ENCODE data around the gene OR2A7. TPM values are rescaled to one million over a fixed set of nuclear protein-coding genes. Genes with fewer than 3 reads are reported as not detected.
A peak's percentile ranks its signal among the peaks of the same experiment; 100 is the strongest.
"Not testable (repeated sequence)": the region's sequence is repeated elsewhere in the genome, so short reads cannot be mapped to it uniquely, and the experiment has no call there.

The OR2A7 gene
- total RNA-seq, 6 donors from 2014 or later = 4.5 to 12.0 (median 8.2) TPM

- H3K4me3 ChIP-seq = no peak overlapping the region
- no peak overlapping the region for H3K27ac ChIP-seq
- H3K36me3 ChIP-seq = no peaks in the 10 kb centered on the region
- no peaks in the 10 kb centered on the region for H3K9me3 ChIP-seq
- peaks cover 0 to 5% (median 0%) of the 10 kb centered on the region in 4 donors for H3K4me1 ChIP-seq
- ATAC-seq (ENCODE audit: low FRiP score in 2 of 2) = no peak
- DNase-seq = peak in 1 of 2 donors; percentile 17
- no peaks in the 10 kb centered on the region for H3K27me3 ChIP-seq
- no peak for TF ChIP-seq POLR2A (IDR thresholded peaks at IDR 0.05)
- 73 to 79% methylated on average over 5 of the region's 5 CpGs for WGBS, 2 donors
Measured at GRCh38 chr7:144255471-144255897, 9.1 kb downstream of the OR2A7 start.

DNA sequence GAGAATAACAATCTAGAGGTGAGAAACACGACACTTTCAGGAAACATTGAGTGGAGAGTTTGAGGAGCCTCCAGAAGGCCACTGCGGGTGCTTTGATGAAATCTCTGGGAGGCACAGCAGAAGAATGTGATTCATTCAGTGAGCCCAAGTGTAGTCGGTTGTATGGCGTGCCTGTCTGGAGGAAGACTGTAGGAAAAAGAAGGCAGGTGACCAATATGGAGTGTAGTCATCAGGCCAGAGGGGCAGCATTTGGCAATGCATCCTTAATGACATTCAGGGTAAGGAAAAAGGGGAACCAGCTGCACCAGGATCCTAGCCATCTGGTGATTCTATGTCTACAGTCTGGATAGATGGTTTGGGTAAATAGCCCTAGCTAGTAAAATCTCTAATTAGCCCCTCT, 12.3 kb downstream of the OR2A7 start:
- no CpG with 5 or more reads among the region's 4 CpGs for WGBS, 2 donors
- not testable (repeated sequence) for H3K4me1 ChIP-seq; H3K36me3 ChIP-seq; ATAC-seq (ENCODE audit: low FRiP score in 2 of 2); H3K9me3 ChIP-seq; H3K4me3 ChIP-seq; H3K27ac ChIP-seq; DNase-seq; H3K27me3 ChIP-seq

DNA sequence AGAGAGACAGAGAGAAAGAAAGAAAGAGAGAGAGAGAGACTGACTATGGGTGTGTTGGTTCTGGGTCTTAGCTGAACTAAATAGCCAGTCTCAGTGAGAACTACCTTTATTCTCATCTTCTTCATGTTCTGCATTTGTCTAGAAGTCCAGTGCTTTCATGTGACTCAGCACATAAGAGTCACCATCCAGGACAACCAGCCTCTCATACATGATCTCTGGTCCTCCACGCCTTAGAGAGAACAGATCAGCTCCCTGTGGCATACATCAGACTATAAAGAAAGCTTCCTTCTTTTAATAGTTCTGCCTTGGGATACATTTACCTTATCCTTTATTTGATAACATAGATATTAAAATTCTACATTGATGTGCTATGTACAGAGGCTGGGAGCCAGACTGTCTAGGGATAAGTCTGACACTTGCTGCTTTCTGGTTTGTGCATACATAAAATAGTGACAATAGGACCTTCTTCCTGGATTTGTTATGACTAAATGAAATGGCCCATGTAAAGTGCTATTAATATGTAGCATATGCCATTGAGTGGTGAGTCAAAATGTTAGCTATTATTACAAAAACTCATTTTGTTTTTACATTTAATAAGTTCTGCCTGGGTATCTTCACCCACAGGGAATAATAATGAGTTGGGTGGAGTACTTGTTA, 16.8 kb downstream of the OR2A7 start:
- not testable (repeated sequence) for H3K27me3 ChIP-seq; ATAC-seq (ENCODE audit: low FRiP score in 2 of 2); H3K4me3 ChIP-seq; H3K36me3 ChIP-seq; H3K4me1 ChIP-seq; H3K27ac ChIP-seq; DNase-seq; H3K9me3 ChIP-seq
- no CpG with 5 or more reads among the region's 1 CpG for WGBS, 2 donors

GRCh38 chr7:144246967-144247366, 17.6 kb downstream of the OR2A7 start:
- H3K4me3 ChIP-seq; H3K9me3 ChIP-seq; ATAC-seq (ENCODE audit: low FRiP score in 2 of 2); DNase-seq; H3K27ac ChIP-seq; H3K27me3 ChIP-seq; H3K36me3 ChIP-seq; H3K4me1 ChIP-seq: not testable (repeated sequence)
- WGBS, 2 donors = no CpG with 5 or more reads among the region's 5 CpGs

- H3K9me3 ChIP-seq, DNase-seq, H3K27ac ChIP-seq, H3K36me3 ChIP-seq, H3K4me3 ChIP-seq, H3K27me3 ChIP-seq, H3K4me1 ChIP-seq: not testable (repeated sequence)
- WGBS, 2 donors = no CpG with 5 or more reads among the region's 2 CpGs
- ATAC-seq (ENCODE audit: low FRiP score in 2 of 2) = peak in 1 of 2 donors; percentile 47
Measured at GRCh38 chr7:144245372-144245771, 19.2 kb downstream of the OR2A7 start.

DNA sequence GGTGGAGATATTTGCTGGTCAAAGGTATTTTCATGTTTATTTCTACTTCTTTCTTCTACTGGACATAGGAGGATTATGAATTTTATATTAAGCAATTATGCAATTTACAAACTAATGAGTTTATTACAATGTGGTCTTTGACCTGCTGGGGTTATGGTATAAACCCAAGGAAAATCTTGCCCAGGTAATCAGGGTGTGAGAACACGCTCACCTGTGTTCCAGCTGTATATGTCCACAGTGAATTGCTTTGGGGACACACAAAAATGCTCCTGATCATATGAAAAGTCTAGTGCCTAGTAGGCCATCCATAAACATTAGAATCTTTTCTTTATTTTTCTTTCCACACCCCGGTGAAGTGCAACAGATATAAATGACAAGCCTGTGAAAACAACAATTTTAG, 25.2 kb downstream of the OR2A7 start, which contains the start of gene OR2A42:
Gene OR2A42 (minus strand): TSS at position 241 of the 400 bp plus-strand sequence. CDS start 6,762 bp downstream, outside the sequence.
- H3K36me3 ChIP-seq; ATAC-seq (ENCODE audit: low FRiP score in 2 of 2); H3K4me1 ChIP-seq; H3K9me3 ChIP-seq; DNase-seq; H3K27ac ChIP-seq; H3K4me3 ChIP-seq; H3K27me3 ChIP-seq: not testable (repeated sequence)
- 89 to 100% methylated on average over 1 of the region's 2 CpGs for WGBS, 2 donors

DNA sequence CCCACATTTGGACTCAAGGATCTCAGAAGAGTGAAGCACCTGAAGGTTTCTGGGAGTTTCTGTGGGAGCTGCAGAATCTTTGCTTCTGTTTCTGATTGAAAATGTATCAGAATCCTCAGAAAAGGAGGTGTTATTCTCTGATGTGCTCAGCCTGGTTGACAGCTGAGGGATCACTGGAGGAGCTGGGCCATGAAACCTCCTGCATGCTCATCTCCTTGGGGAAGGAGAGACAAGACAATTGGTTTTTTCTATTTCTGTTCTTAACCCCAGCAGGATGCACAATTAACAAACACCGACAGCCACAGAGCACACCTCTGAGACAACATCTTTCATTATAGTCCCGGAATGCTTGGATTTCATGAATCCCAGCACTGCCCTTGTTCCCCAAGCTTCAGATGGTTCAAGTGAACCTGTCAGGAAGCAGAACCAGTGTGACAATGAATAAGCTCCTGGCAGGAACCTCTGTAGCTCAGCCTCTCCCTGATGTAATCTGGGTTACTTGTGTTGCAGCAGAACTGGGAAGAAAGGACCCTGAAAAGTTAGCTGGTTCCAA, 26.0 kb downstream of the OR2A7 start:
- not testable (repeated sequence) for H3K36me3 ChIP-seq; ATAC-seq (ENCODE audit: low FRiP score in 2 of 2); H3K9me3 ChIP-seq; H3K27me3 ChIP-seq; H3K4me1 ChIP-seq; H3K27ac ChIP-seq; H3K4me3 ChIP-seq
- DNase-seq = peak in 1 of 2 donors; percentile 18
- 93 to 94% methylated on average over 2 of the region's 2 CpGs for WGBS, 2 donors

- DNase-seq, H3K9me3 ChIP-seq, H3K4me1 ChIP-seq, H3K27me3 ChIP-seq, H3K36me3 ChIP-seq, H3K4me3 ChIP-seq, H3K27ac ChIP-seq: not testable (repeated sequence)
- ATAC-seq (ENCODE audit: low FRiP score in 2 of 2) = peak in 1 of 2 donors; percentile 34
- WGBS, 2 donors = 79 to 88% methylated on average over 1 of the region's 1 CpG
Measured at GRCh38 chr7:144233039-144233438, 31.6 kb downstream of the OR2A7 start.

DNA sequence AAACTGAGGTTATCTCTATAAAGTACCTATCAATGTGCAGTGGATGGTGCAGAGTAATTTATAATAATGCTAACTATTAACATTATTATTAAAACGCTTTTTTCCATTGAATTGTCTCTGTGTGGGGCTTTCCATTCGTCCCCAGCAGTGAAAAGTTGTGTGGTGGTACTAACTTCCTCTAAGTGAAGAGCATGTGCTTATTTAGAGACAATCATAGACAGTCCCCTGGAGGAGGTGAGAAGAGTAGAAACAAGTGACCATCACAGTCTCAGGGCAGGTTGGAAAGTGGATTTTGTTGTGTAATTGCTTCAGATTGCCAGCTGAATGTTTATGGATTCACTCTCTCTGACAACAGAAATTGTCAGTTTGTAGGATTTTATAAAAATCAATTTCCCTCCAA, 33.6 kb downstream of the OR2A7 start:
- not testable (repeated sequence) for H3K4me3 ChIP-seq, H3K4me1 ChIP-seq
- no CpG with 5 or more reads among the region's 2 CpGs for WGBS, 2 donors

GRCh38 chr7:144228810-144229209, 35.8 kb downstream of the OR2A7 start:
- H3K4me3 ChIP-seq, DNase-seq, H3K27ac ChIP-seq, H3K27me3 ChIP-seq, H3K36me3 ChIP-seq, H3K4me1 ChIP-seq, H3K9me3 ChIP-seq: not testable (repeated sequence)
- 72 to 80% methylated on average over 1 to 2 of the region's 3 CpGs for WGBS, 2 donors
- ATAC-seq (ENCODE audit: low FRiP score in 2 of 2) = peak in 1 of 2 donors; percentile 59

More for the DNA sequence above, 33.6 kb downstream of the OR2A7 start:
- not testable (repeated sequence) for H3K9me3 ChIP-seq; DNase-seq; ATAC-seq (ENCODE audit: low FRiP score in 2 of 2); H3K36me3 ChIP-seq; H3K27me3 ChIP-seq; H3K27ac ChIP-seq

- 72 to 83% methylated on average over 3 of the region's 4 CpGs for WGBS, 2 donors
- H3K36me3 ChIP-seq, DNase-seq, H3K4me3 ChIP-seq, H3K27ac ChIP-seq, H3K4me1 ChIP-seq, H3K9me3 ChIP-seq, H3K27me3 ChIP-seq: not testable (repeated sequence)
- peak in 1 of 2 donors; percentile 47 for ATAC-seq (ENCODE audit: low FRiP score in 2 of 2)
Measured at GRCh38 chr7:144226866-144227265, 37.7 kb downstream of the OR2A7 start.

DNA sequence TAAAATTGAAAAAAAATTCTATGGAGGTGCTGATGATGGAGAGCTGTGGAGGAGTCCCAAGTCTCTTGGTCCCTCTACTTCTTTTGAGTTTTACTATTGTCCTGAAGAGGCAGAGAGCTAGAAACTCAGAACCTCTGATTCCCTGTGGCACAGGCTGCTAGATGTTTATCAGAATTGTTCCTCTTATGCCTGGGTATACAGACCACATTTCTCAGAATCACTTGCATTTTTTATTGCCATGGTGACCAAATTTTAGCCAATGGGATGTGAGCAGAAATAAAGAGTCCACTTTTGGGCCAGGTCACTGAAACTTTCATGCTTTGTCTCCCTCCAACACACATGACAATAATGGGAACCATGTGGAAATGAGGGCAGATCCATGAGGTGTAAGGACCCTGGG, 40.9 kb downstream of the OR2A7 start:
- not testable (repeated sequence) for ATAC-seq (ENCODE audit: low FRiP score in 2 of 2); H3K9me3 ChIP-seq

GRCh38 chr7:144220531-144220930, 44.1 kb downstream of the OR2A7 start:
- ATAC-seq (ENCODE audit: low FRiP score in 2 of 2); H3K4me3 ChIP-seq; H3K9me3 ChIP-seq; H3K4me1 ChIP-seq; H3K36me3 ChIP-seq; H3K27ac ChIP-seq; DNase-seq; H3K27me3 ChIP-seq: not testable (repeated sequence)

More for the DNA sequence above, 40.9 kb downstream of the OR2A7 start:
- not testable (repeated sequence) for H3K27me3 ChIP-seq, H3K27ac ChIP-seq, DNase-seq, H3K4me1 ChIP-seq, H3K36me3 ChIP-seq, H3K4me3 ChIP-seq

Data from upper lobe of left lung (tissue), 6 donors.